Measurements from ENCODE around the gene NUDC.
"Not testable (repeated sequence)": the region's sequence is repeated elsewhere in the genome, so short reads cannot be mapped to it uniquely, and the experiment has no call there.

The NUDC gene

DNA sequence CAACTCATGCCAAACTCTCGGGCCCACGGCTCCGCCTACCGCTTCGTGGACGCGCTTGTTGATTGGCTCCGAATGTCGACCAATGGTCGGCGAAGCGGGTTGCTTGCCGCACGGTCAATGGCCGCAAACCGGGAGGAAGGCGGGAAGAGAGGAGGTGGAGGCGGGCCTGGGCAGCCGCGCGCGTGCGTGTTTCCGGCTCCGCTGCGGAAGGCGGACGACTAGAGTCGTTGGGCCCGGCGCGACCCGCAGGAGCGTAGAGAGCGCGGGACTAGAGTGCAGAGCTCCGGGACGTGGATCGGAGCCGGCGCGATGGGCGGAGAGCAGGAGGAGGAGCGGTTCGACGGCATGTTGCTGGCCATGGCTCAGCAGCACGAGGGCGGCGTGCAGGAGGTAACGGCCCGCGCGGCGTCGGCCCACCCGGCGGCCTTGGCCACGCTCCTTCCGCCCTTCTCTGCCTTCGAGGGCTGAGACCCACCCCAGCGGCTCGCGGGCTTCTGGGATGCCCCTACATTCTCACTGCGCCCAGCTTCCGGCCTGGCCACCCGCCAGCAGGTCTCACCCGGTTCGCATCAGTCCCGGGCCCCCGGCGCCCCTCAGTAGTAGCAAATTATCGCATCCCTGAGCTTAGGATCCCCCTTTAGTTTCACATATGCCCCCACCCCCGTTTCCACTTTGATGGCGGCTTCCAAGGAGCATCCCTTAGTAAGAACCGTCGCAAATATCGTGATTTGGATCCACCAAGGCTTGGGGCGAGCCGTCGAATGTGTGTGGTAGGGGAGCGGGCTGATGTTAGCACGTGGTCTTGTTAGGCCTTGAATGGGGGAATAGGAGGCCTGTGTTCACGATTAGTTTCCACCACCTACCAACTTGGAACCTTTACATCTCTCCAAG lies at the start of gene NUDC:
NUDC (plus strand) TSS at position 204 of the 891 bp plus-strand sequence; CDS start at position 310, 106 bp downstream.
- DNase-seq = peak; percentile 97

DNA sequence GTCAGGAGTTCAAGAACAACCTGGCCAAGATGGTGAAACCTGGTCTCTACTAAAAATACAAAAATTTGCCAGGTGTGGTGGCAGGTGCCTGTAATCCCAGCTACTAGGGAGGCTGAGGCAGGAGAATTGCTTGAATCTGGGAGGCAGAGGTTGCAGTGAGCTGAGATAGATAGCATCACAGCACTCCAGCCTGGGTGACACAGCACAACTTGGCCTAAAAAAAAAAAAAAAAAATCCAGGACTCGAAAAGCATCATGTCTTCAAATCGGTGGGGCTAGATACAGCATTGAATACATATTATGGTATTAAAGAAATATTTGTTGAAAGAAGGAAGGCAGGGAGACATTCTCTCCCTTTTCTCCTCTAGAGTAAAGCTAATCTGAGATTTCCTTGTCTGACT lies 48.4 kb upstream of the NUDC start:
- not testable (repeated sequence) for DNase-seq

- DNase-seq = no peak
These were observed 46.6 kb upstream of the NUDC start for GRCh38 chr1:26874896-26875295.

DNA sequence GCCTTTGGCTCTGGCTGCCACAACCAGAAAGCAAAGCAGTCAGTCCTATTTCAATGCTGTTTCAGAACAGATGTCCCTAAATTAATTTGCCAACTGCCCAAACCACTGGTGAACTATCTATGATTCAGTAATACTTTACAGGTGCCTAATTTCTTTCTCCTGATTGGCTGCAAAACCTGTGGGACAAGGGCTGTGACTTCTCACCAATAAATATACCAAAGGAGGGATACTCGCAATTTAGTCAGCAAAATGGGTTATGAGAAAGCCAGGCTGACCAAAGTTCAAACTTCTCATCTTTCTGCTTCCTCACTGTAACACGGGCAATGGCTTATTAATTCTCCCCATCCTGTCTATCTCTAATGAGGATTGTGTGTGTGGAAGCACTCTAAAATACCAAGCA lies 44.2 kb upstream of the NUDC start:
- no peak for DNase-seq

GRCh38 chr1:26879793-26880192 lies 41.8 kb upstream of the NUDC start:
- no peak for DNase-seq

DNA sequence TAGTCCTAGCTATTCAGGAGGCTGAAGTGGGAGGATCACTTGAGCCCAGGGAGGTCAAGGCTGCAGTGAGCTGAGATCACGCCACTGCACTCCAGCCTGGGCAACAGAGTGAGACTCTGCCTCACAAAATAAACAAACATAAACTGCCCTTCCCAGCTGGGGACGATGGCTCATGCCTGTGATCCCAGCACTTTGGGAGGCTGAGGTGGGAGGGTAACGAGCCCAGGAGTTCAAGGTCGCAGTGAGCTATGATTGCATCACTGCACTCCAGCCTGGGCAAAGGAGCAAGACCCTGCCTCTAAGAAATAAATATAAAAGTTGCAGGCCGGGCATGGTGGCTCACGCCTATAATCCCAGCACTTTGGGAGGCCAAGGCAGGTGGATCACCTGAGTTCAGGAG lies 39.9 kb upstream of the NUDC start:
- DNase-seq = not testable (repeated sequence)

- DNase-seq = no peak
These were observed 38.7 kb upstream of the NUDC start for GRCh38 chr1:26882696-26883463.

DNA sequence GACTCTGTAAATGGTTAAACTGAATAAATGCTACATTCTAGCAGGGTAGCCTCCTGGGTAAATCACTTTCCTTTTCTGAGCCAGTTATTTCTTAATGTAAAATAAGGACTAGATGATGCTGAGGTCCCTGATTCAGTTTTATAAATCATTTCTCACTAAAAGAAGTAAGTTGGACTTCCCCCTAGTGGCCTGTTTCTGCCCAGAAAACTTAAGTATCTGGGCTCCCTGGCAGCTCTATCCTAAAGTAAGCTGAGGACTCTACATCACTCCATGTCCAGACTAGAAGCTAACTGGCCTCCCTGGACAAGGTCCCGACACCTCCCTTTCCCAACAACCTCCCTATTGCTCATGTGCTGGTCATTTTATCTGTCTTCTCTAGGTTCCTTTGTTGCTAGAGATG lies 34.4 kb upstream of the NUDC start:
- no peak for DNase-seq

GRCh38 chr1:26888231-26888630 lies 33.3 kb upstream of the NUDC start:
- no peak for DNase-seq

DNA sequence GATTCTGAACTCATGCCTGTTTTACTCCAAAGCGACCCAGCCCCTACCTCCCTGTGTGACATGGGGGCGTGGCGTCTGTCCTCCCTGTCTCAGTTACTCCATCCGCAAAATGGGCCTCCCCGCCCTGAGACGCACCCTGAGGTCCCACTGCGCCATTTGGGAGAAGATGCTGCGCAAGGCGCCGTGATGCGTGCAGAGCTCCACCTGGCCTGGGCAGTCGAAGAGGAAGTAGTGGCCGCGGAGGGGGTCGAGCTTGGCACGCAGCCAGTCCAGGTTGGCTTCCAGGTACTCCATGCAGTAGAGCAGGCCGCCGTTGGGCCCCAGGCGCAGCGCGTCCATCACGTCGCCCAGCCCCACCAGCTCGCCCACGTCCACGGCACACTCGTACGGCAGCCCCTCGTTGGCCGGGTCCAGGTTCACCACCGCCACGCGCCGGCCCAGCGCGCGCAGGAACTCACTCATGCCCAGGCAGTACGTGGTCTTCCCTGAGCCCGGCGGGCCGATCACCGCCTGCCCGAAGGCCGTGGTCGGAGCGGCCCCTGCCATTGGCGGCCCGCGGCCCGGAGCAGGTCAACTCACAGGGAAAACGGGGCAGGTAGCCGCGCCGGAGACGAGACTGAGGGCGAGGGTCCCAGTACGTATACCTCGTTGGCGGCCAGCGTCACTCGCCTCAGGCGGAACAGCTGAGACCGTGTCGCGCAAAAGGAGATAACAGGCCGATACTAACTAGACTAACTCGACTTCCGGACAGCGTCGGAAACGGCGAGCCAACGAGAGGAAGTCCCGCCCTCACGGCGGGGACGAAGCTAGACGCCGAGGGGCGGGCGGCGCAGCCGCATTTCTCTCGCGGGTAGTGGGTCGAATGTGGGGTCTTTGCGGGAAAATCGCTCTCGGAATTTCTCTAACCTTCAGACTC lies 31.7 kb upstream of the NUDC start, which contains the start of gene GPN2:
GPN2 (minus strand) TSS at position 733 of the 916 bp plus-strand sequence; CDS start at position 546, 187 bp downstream.
- peak; percentile 69 to 74 for DNase-seq

DNA sequence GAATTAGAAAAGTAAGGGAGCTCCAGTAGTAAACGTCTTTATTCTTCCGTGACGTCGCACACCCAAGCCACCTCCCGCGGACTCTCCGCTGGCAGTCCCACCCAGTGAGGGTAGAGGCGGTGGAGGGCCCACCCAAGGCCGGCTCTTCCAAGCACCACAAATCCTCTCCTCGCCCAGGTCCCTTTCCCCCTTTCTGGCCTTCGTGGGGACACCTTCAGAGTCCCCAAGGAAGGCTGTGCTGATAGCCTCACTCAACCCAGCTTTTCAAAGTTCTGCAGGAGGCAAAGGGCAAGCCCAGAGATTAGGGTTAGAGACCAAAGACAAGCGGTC lies 31.1 kb upstream of the NUDC start:
- no peak for DNase-seq

- no peak for DNase-seq
These were observed 27.3 kb upstream of the NUDC start for GRCh38 chr1:26894263-26894662.

DNA sequence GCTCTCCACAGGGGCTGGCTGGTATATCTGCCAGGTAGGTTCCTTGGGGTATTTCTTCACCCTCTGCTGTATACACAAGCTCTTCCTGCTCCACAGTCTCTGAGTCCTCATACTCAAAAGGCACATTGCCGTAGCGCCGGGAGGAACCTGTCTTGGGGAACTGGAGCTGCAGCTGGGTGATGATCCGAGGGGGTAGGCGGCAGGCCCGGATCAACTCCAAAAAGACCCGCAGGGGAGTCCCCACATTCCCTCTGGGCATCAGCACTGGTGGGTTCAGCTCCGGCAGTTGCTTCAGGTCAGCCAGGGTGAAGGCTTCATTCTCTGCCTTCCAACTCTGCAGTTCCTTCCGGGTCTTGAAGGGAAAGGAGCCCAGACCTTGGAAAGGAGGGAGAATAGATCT lies 24.2 kb upstream of the NUDC start:
- no peak for DNase-seq

GRCh38 chr1:26900001-26900814 lies 21.3 kb upstream of the NUDC start, which contains the start of gene GPATCH3:
Gene GPATCH3, minus strand, starts transcription at chr1:26900467. Its CDS starts 25 bp downstream, at chr1:26900442.
- DNase-seq = peak; percentile 74 to 76

DNA sequence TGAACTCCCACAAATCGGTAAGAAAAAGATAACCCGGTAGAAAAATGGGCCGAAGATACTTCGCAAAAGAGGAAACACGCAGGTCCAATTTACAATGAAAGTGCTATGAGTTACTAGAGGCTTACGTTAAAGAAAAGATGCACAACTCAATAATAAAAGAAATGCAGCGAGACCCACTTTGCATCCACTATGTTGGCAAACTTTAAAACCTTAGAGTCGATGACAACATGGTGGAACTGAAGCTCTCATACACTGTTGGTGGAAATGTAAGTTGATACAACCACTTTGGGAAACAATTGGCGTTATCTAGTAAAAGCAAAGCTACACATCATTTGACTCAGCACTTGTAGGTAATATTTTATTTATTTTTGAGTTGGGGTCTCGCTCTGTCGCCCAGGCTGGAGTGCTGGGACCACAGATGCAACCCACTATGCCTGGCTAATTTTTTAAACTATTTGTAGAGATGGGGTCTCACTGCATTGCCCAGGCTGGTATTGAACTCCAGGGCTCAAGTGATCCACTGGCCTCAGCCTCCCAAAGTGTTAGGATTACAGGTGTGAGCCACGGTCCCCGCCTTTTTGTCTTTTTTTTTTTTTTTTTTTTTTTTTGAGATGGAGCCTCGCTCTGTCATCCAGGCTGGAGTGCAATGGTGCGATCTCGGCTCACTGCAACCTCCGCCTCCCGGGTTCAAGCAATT lies 20.6 kb upstream of the NUDC start:
- DNase-seq = no peak

DNA sequence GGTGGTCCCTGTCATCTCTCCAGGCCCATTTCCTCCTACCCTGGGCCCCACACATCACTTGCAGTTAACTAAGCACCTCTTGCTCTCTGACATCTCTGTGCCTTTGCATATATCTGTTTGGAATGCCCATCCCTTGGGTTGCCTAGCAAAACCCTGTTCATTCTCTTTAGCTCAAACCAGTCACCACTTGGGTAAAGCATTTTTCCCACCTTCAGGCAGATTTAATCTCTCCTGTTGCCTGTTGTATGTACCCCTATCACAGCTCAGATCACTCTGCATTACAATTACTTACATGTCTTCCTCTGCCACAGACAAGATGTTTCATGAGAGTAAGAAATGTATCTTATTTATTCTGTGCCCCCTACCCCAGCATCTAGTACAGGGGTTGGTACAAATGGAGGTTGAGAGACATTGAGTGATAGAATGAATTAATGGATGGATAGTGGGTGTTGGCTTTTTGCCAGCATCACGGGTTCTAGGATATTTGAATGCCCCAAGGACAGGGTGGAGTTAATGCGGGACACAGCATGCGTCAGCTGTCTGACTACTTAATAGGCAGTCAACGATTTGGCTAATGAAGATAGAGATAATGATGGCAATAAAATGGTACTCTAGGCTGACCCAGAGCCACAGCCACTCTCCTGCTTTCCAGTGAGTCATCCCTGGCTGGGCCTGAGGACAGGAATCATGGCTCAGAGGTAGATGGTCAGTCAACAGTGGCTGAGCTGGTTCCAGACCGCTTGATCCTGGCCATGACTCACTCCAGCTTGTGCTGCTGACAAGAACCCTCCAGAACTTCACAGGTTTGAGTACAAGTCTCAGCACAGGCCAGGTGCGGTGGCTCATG lies 14.2 kb upstream of the NUDC start:
- DNase-seq = no peak

DNA sequence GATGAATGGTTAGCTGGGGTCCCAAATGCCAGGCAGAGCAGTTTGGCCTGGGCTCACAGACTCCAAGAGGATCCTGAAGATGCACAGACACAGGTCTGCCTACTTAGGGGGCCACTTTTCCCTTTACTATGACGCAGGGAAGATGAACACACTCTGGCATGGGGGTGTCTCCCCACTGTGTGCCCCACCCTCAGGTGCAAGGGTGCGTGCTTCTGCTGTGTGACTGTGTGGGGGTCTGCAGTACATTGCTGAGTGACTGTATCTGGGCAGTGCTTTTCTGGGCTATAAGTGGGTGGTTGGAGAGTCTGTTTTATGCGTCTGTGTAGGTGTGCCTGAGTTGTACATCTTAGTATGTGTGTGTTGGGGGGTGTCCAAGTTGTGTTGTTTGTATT lies 11.6 kb upstream of the NUDC start:
- DNase-seq = no peak

DNA sequence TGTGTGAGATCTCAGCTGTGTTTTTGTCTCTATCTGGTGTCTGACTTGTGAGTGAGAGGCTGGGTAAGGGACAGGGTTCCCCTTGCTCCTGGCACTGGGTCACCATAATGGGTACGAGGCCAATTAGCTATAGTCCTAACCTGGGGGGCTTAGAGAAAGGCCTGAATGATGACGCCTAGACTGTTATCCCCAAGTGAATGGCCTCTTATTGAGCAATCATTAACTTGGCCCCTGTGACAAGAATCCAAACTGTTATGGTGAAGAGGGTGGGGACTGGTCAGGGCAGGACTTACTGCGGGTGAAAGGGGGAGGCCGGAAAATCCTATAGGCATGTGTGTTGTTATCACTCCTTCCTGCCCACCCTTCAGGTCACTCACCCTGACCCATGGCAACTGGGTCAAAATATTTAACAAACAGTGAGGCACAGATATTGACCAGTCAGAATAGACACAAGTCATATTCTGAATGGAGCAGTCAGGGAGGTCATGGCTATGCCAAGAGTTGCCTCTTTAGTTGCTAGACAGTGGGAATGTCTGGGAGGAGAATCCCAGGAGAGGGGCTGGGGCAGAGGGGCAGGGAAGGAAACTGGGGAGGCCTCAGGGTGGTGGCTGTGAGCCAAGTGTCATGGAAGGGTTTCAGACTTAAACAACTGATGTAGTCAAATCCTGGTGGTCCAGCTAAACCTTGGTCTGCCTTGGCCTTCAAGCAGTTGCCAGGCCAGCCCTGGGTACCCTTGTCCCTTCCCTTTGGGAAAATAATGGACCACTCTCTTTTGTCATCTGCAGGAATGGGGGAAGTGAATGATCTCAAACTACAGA lies 11.0 kb upstream of the NUDC start:
- no peak for DNase-seq

DNA sequence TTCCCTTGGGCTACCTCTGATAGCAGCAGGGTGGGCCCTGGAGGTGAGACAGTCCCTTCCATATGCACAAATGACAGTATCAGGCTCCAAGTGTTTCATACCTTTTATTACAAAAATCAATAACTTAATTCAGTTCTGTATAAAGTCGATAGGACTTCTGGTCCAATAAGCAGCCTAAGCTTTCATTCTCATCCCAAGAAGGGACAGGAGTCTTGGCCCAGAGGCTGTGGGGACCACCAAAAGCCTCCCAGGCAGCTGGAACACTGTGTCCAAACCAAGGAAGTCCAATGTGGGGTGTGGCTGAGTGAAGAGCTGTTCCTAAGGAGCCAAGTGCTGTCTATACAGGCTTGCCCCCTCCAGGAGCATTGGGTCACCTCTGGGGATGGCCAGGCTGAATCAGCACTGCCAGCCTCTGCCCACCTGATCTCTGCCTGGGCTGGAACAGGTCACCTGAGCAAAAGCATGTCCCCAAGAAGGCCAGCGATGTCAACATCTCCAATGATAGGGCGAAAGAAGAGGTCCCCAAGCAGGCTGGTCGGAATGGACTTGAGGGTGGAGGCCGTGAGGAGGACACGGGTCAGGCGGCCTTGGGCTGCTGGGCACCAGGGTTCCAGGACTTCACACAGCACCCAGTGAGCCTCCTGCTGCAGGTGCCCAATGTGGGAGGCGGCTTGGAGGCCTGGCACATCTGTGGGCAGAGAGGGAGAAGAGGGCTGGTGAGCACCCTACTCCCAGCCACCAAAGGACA lies 10.0 kb upstream of the NUDC start:
- no peak for DNase-seq

All from hippocampal formation (tissue), 2 donors.